Ammon's horn (tissue), 1 donor: ENCODE results near the gene NUDT21.
"Not testable (repeated sequence)": the region's sequence is repeated elsewhere in the genome, so short reads cannot be mapped to it uniquely, and the experiment has no call there.

Experiments used
- DNase-seq: peaks from one replicate; pipeline ENCODE4 v3.0.0-alpha.2; 2016; ENCODE audit warnings: low spot score

NUDT21 gene

DNA sequence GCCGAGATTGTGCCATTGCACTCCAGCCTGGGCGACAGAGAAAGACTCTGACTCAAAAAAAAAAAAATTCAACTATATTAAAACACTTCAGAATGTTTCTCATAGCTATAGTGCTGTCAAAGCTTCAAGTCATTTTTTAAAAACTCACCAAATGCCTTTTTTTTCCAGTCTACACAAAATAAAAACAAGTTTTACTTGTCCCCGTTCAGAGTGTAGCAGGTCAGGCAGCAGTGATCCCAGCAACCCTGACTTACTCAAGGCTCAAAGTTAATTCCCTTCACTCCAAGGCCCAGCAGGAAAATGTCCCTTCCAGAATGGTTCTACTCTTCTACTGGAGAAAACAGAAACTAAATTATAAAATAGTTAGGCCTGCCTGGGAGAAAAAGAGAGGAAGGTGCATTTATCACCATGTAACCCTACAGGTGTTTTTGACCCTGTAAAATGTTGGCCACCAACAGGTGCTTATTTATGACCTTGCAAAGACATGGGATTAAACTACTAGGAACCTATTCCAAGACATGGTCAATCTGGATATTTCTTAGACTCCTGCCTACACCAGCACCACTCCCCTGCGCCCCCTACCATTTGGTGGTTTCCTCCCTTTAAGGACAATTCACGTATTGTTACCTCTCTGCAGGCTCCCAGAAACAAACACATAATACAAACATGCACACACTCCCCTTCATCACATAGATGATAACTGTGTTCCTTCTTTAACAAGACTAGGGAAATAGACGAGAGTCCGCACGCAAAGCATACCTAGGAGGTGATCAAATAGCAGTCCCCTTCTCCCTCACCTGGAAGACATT, 31.2 kb downstream of the NUDT21 start:
- no peak for DNase-seq

DNA sequence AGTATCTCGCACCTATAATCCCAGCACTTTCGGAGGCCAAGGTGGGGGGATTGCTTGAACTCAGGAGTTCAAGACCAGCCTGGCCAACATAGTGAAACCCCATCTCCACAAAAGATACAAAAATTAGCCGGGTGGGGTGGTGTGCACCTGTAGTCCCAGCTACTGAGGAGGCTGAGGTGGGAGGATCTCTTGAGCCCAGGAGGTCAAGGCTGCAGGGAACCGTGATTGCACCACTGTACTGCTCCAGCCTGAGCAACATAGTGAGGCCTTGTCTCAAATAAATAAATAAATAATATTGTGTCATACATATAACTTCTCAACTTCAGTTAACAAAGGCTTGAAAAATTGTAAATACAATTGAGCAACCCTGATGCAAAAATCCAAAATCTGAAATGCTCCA, 34.0 kb downstream of the NUDT21 start:
- no peak for DNase-seq

DNA sequence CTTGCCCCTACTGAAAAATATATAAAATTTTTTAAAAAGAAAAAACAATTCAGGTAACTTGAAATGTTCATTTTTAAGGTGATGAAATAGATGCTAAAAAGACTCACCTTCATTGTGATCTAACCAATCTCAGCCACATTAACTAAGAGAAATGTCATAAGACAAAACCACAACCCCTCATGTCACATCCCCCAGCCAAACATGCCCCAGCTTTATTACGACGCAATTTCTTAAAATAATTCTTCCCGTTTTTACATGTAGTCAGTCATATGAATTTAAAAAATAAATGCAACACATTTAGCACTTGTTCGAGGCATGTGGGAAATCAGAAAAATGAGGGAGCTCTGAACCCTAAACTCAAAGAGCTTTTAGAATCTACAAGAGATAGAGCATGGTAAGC, 35.3 kb downstream of the NUDT21 start:
- no peak for DNase-seq

DNA sequence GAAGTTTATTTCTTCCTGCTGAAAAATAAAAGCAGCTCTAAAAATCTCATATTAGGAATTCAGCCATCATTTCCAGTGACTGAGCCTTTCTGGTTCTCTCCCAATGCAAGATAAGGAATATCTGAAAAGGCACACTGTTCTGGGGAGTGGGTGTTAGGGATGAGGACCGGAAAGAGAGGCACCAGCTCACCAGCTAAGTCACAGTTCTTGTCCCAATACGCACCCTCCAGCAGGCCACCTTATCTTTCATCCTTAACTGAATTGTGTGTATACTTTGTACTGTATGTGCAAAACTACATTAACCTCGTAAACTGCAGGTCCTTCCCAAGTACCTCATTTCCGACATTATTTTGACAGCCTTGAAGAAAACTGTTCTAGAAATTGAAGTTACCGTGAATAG, 36.8 kb downstream of the NUDT21 start:
- DNase-seq, result no peak

DNA sequence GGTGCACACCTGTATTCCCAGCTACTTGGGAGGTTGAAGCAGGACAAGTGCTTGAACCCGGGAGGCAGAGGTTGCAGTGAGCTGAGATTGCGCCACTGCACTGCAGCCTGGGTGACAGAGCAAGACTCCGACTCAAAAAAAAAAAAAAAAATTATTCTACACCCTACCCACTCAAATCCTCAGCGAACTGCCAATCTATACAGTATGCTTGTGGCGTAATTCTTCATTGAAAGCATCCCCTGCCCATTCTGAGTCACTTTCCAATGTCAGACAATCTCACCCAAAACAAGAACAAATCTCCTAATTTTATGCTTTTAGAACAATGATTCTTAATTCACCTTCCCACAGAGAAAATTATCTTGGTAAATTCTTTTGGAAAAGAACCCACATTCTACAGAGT, 37.8 kb downstream of the NUDT21 start:
- DNase-seq, result no peak

DNA sequence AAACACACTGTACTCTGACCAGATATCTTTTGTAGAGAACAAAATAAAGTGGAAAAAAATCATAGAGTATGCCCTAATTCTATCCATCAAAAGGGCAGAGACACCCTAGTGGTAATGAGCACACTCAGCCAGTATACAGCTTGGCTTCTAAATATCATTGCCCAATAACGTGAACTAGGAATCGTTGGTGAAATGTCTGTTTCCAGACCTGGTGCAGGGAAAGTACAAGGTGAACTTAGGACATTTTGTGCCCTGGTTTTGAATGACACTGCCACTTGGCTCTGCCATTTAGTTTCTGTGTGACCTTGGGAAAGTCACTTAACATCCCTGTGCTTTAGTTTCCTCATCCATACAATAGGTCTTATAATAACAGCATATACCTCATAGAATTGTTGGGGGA, 39.5 kb downstream of the NUDT21 start:
- no peak for DNase-seq

DNA sequence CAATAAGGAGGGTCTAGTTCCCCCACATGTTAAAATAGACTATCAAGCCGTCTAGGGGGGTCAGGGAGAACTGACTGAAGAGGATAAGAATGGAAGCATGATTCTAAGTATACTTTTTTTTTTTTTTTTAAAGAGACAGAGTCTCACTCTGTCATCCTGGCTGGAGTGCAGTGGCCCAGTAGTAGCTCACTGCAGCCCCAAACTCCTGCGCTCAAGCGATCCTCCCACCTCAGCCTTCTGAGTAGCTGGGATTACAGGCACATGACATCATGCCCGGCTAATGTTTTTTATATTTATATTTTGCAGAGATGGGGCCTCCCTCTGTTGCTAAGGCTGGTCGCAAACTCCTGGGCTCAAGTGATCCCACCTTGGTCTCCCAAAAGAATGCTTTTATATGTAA, 40.0 kb downstream of the NUDT21 start:
- DNase-seq, result no peak

DNA sequence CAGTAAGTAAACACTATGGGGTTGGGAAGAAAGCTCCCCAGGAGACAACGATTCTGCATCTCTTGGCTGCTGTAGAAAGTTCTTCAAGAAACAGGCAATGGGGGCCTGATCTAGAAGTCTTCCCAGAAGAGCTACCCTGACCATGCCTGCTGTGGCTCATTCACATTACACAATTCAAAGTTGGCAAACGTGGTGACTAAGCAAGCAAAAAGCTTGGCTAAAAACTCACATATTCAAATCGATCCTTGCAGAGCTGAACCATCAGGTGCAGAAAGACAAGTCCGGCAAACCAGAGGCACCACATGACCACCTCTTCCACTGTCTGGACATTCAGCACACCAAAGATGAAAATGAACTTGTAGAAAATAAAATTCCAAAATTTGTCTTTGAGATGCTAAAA, 41.9 kb downstream of the NUDT21 start:
- DNase-seq, result no peak

DNA sequence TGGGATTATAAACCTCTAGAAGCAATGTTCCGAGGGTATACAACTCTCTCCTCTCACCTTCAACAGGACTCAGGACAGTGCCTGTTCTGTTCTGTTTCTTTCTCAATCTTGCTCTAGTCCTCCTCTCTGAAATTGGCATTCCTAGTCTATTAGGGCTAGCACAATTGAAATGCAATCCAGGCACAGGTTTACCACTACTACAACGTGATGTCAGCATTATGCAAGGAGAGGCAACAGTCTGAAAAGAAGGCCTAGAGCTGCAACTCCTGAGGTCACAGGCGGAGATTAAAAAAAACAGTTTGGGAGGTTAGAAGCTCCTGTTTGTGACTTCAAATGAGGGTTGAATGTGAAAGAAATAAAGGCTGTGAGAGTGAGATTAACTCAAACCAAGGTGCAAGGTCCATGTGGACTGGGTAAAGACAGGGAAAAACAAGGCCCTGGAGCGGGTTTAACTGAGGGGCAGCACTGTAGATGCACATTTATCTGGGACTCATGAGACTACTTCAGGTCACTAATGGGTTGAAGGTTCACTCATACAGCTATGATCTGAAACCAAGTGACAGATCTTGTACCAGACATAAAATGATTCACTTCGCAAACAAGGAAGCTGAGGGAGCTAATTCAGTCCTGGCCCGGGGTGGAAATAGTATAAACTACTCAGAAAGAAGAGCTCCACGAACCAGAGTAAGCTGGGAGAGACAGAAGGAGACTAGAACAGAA, 42.6 kb downstream of the NUDT21 start:
- no peak for DNase-seq

DNA sequence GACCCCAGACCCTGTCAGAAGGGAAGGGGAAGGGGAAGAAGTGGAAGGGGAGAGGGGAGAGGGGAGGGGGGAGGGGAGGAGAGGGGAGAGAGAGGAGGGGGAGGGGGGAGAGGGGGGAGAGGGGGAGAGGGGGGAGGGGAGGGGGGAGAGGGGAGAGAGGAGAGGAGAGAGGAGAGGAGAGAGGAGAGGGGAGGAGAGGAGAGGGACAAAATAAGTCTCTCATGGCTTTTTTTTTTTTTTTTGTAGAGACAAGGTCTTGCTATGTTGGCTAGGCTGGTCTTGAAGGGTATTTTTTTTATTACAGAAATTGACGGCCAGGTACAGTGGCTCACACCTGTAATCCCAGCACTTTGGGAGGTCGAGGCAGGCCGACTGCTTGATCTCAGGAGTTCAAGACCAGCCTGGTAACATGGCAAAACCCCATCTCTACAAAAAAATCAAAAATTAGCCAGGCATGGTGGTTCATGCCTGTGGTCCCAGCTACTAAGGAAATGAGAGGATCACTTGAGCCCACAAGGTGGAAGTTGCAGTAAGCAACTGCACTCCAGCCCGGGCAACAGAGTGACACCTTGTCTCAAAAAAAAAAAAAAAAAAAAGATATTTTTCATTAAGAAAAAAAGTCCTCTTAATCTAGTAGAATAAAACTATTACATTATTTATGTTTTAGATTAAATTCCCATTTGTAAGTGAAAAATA, 45.0 kb downstream of the NUDT21 start:
- no peak for DNase-seq

DNA sequence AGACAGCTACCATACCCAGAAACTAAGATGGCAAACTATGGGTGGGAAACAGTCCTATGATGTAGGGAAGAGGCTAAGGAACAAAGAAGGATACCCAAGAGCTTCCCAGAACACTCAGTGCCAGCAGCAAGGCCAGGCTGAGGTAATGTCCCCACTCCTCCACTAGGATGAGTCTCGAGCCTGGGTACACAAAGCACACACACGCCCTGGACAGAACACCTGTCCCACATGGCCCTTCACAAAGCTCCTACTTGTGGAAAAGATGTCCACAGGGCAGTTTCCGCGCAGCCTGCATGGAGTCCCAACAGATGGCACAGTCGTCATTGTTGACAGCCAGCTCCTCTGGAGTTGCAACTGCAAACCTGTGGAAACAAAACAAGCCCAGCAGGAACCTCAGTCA, 49.6 kb downstream of the NUDT21 start:
- no peak for DNase-seq

DNA sequence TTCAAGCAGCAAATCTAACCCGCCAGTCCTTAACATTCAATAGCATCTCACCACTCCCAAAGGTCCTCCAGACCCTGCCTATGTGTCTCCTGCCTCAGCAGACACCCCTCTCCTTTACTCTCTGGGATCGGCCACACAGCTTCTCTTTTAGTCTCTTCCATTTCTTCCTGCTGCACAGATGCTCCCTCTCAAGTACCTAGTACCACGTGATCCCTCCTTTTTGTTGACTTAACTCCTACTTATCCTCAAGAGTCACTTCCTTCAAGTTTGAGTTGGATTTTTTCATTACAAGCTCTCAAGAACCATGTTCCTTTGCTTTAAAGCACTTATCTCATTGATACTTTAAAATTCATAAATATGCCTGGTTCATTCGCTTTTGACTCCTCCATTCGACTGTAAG, 50.7 kb downstream of the NUDT21 start:
- DNase-seq, result no peak

DNA sequence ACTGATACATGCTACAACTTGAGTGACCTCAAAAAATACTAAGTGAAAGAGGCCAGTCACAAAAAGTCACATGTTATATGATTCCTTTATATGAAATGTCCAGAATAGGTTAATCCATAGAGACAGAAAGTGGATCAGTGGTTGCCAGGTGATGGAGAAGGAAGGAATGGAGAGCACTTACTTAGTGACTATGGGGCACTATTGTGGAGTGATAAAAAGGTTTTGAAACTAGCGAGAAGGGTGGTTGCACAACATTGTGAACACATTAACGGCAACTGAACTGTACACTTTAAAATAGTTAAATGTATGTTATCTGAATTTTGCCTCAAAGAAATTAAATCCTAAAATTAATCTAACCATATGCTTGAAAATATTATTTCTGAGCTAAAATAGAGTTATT, 51.6 kb downstream of the NUDT21 start:
- DNase-seq, result no peak

DNA sequence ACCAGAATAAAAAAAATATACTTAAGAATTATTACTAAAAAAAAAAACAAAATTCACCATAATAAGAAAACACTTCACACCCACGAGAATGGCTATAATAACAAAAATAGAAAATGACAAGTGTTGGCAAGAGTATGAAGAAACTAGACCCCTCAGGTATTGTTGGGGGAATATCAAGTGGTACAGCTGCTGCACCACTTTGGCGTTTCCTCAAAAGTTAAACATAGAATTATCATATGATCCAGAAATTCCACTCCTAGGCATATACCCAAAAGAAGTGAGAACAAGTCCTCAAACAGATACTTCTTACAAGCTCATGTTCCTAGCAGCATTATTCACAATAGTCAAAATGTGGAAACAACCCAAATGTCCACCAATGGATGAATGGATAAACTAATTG, 52.1 kb downstream of the NUDT21 start:
- DNase-seq, result no peak

DNA sequence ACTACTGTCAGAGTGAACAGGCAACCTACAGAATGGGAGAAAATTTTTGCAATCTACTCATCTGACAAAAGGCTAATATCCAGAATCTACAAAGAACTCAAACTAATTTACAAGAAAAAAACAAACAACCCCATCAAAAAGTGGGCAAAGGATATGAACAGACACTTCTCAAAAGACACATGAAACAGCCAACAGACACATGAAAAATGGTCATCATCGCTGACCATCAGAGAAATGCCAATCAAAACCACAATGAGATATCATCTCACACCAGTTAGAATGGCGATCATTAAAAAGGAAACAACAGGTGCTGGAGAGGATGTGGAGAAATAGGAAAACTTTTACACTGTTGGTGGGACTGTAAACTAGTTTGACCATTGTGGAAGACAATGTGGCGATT, 54.4 kb downstream of the NUDT21 start:
- not testable (repeated sequence) for DNase-seq

DNA sequence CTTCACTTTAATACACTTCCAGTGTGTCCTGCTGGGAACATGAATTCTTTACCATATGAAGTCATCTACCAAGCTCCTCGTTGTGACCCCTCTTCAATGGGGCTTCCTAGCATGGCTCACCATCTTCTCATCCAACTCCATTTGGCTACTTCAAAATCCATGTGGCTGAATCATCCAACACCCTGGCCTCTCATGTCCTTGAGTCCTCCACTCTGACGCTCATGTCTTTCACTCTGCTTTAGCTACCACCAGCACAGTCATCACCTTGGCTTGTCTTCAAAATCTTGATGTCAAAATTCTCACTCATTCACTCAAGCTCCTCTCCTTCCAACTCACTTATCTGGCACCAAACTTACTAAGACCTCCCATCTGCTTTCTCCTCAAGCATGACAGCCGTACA, 61.6 kb downstream of the NUDT21 start:
- no peak for DNase-seq

DNA sequence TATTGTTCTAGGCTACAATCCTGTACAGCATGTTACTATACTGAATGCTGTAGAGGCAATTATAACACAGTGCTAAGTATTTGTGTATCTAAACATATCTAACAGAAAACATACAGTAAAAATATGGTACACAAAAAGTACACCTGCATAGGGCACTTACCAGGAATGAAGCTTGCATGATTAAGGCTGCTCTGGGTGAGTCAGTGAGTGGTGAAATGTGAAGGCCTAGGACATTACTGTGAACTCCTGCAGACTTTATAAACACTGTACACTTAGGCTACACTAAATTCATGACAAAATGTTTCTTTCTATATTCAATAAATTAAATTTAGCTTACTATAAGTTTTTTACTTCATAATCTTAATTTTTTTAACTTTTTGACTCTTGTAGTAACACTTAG, 62.9 kb downstream of the NUDT21 start:
- no peak for DNase-seq

DNA sequence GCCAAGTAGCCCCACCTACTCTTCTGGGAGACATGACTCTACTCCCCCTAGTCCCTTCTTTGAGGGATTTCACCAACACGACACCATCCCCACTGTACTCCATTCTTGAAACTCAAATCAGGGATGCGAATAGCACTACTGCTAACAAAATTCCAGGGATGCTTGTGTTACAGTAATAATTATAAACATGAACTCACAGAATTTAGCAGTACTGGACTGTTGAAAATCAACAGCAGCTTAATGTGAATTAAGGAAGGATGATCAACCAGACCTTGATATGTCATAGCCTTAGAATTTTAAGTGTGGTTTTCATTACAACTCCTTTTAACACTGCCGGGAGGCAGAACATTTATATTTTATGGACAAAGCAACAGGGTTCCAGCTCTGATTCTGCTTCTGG, 63.7 kb downstream of the NUDT21 start:
- no peak for DNase-seq

DNA sequence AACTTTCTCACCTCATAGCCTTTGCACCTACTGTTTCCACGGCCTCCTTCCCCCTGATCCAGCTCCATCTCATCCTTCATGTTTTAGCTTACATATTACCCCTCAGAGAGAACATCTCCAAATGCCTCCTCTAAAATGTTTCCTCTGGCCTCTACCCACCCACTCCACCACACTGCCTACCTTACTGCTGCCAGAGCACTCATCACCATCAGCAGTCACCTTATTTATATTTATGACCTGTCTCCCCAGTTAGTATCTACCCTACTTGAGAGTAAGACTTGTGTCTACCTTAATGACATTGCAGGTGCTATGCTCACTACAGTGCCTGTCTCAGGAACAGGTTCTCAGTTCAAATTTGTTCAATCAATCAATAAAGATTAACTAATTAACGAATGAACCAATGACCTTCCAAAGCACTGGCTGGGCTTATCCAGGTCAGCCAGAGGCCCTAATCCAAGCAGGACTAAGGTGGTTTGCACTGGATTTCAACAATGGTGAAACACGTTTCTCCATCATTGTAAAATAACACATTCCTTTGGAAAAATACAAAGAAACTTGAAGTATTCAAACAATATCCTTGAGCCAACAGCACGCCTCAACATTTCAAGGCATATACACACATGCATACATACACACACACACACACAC, 66.9 kb downstream of the NUDT21 start:
- DNase-seq, result no peak

DNA sequence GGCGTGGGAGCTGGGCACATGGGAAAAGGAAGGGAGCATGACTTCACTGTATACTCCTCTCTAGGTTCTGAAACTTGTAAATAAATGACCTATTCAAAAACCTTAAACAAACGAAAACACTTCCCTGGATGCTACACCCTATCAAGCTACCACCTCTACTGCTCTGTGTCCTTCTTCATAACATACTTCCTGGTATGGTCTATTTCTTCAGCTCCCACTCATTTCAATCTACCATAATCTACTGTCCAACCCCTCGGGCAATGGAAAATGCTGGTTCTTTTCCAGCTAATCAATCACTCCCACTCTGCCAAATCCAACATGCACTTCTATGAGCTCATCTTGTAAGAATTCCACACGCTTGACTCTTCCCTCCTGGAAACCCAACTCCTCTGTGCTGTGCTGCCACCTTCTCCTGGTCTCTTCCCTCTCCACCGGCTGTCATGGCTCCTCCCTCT, 68.2 kb downstream of the NUDT21 start:
- no peak for DNase-seq

DNA sequence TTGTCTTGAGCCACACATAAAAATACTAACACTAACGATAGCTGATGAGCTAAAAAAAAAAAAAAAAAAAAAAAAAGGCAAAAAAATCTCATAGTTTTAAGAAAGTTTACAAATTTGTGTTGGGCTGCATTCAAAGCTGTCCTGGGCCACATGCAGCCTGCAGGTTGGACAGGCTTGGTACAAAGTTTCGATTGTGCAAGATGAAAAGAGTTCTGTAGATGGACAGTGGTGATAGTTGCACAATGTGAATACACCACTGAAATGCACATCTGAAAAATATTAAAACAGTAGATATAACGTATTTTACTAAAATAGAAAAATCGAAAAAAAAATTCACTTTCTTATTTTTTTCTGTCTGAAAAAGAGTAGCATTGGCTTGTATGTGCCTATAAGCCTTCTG, 68.7 kb downstream of the NUDT21 start:
- DNase-seq, result no peak

DNA sequence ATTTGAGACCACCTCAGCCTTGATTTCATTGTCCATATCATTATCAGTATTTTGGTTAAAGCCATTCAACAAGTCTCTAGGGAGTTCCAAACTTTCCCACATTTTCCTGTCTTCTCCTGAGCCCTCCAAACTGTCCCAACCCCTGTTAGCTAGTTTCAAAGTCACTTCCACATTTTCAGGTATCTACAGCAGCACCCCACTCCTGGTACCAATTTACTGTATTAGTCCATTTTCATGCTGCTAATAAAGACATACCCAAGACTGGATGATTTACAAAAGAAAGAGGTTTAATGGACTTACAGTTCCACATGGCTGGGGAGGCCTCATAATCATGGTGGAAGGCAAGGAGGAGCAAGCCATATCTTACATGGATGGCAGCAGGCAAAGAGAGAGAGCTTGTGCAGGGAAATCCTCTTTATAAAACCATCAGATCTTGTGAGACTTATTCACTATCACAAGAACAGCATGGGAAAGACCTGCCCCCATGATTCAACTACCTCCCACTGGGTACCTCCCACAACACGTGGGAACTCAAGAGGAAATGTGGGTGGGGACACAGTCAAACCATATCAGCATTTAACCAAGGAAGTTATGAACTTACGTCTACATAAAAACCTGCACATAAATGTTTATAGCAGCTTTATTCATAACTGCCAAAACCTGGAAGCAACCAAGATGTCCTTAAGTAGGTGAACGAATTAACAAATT, 70.2 kb downstream of the NUDT21 start:
- DNase-seq, result not testable (repeated sequence)
